ENCODE measurements around the gene PALM2AKAP2. TPM values are rescaled to one million over a fixed set of nuclear protein-coding genes. Genes with fewer than 3 reads are reported as not detected.

Gene PALM2AKAP2
- polyA plus RNA-seq, 2 of the 4 experiments (the other 2 are of a cell fraction): 0.06 TPM; not detected in 1

DNA sequence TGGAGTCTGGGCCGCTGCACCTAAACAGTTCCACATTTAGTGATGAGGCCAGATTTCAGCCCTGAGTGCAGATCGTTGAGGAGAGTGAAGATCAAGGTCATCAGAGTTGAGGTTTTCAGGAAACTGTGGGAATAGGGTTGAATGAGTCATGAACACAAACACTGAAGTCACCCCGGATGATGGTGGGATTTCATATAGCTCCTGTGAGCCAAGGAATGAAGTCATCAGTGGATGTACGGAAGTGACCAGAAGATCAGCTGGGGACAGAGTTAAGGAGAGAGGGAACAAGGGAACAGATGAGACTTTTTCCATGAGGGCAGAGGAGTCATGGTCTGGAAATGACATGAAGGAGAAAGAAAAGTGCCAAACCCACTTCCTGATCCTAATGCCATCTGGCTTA, 36.5 kb downstream of the PALM2AKAP2 start:
- peak; percentile 75 to 78 for ATAC-seq
- DNase-seq (ENCODE audit: low read depth in 1 of 2, low spot score in 1 of 2): peak; percentile 51 to 71
- CTCF ChIA-PET: interaction anchor here (0.8 to 4.3 kb wide), 10 partner anchors 10 to 242 kb away, joined by 3 to 38 read pairs (median 8); partner anchors contain the start of gene PALM2AKAP2
- H3K9me3 ChIP-seq: no peaks in the 10 kb centered on the region
- FAIRE-seq: no peak
- peak overlapping the region in 1 of 2 experiments; percentile 45; a peak in 2 of 6 replicates for H3K27ac ChIP-seq
- TF ChIP-seq, protein P1, sequence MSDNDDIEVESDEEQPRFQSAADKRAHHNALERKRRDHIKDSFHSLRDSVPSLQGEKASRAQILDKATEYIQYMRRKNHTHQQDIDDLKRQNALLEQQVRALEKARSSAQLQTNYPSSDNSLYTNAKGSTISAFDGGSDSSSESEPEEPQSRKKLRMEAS (IDR thresholded peaks at IDR 0.05): no peak
- TF ChIP-seq FOSL2 (IDR thresholded peaks at IDR 0.05) (peak; percentile 58; the same call in 1 of the 2 replicates), FOSL2 (CRISPR knock-in tag; IDR thresholded peaks at IDR 0.05) (peak; percentile 74), HDAC2 (IDR thresholded peaks at IDR 0.05) (no peak), POLR2A (IDR thresholded peaks at IDR 0.05; ENCODE audit: low read length) (no peak), JUNB (IDR thresholded peaks at IDR 0.05) (peak; percentile 70), PHF8 (IDR thresholded peaks at IDR 0.05; ENCODE audit: borderline replicate concordance, low read depth) (no peak), EHF (CRISPR knock-in tag; IDR thresholded peaks at IDR 0.05) (no peak), NR3C1 (IDR thresholded peaks at IDR 0.05) (no peak), ESRRA (IDR thresholded peaks at IDR 0.05; ENCODE audit: borderline replicate concordance, low read length) (peak; percentile 45; the same call in 1 of the 2 replicates)
- TF ChIP-seq, protein P2, sequence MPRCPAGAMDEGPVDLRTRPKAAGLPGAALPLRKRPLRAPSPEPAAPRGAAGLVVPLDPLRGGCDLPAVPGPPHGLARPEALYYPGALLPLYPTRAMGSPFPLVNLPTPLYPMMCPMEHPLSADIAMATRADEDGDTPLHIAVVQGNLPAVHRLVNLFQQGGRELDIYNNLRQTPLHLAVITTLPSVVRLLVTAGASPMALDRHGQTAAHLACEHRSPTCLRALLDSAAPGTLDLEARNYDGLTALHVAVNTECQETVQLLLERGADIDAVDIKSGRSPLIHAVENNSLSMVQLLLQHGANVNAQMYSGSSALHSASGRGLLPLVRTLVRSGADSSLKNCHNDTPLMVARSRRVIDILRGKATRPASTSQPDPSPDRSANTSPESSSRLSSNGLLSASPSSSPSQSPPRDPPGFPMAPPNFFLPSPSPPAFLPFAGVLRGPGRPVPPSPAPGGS (IDR thresholded peaks at IDR 0.05): no peak
- TF ChIP-seq, protein P3, sequence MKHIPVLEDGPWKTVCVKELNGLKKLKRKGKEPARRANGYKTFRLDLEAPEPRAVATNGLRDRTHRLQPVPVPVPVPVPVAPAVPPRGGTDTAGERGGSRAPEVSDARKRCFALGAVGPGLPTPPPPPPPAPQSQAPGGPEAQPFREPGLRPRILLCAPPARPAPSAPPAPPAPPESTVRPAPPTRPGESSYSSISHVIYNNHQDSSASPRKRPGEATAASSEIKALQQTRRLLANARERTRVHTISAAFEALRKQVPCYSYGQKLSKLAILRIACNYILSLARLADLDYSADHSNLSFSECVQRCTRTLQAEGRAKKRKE (CRISPR knock-in tag; IDR thresholded peaks at IDR 0.05; ENCODE audit: low read depth): no peak
- 8% methylated on average over 4 of the region's 4 CpGs for WGBS (ENCODE audit: missing lambda C conversion rate)
- no peak overlapping the region for H3K4me3 ChIP-seq
- H3K4me1 ChIP-seq: peaks cover 25% of the 10 kb centered on the region; the same call in 2 of the 3 replicates
- POLR2A ChIA-PET: no interaction called here
- peak overlapping the region; percentile 43 for H3K4me2 ChIP-seq

DNA sequence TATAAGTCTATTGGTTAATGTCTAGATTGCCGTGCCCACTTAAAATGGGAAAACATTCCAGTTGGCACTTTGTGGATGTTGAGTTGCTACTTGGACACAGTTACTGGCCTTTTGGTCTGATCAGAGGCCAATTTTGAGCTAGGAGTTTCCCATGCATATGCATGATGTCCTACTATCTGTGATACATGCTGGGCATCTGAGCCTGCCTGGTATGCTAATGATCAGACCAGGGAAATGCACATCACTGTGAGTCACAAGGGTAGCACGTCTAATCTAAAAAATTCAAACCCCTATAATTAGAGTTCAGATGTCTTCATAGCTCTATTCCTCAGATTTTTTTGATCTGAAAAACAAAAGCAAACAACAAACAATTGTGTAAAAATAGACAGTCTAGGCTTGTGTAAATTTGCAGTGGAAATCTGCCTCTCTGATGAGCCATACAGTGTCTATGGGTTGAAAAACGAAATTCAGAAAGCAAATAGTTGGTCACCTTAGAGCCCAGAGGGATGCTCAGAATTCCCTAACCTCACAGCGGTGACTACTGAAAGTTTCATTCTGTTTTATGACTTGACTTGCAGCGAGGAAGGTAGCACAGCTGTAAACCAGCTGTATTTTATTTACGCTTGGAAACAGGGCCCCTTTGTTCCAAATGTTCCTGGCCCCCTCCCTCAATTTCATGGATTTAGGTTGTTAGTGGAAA, 37.3 kb downstream of the PALM2AKAP2 start:
- 53% methylated on average over 6 of the region's 6 CpGs for WGBS (ENCODE audit: missing lambda C conversion rate)
- no peak overlapping the region for H3K4me3 ChIP-seq
- no peak for DNase-seq (ENCODE audit: low read depth in 1 of 2, low spot score in 1 of 2)
- no peaks in the 10 kb centered on the region for H3K9me3 ChIP-seq
- POLR2A ChIA-PET: interaction anchor here (0.9 kb wide), 1 partner anchor 243 kb away, joined by 3 read pairs; no protein-coding TSS in a partner anchor
- CTCF ChIA-PET: interaction anchor here (0.6 to 4.3 kb wide), 25 partner anchors 10 to 342 kb away, joined by 3 to 38 read pairs (median 4); partner anchors contain the start of gene PALM2AKAP2
- H3K4me1 ChIP-seq: peaks cover 25% of the 10 kb centered on the region; the same call in 2 of the 3 replicates
- no peak for FAIRE-seq
- H3K4me2 ChIP-seq: peak overlapping the region; percentile 43; the same call in 2 of the 3 replicates
- no peak overlapping the region; a peak in 1 of 6 replicates for H3K27ac ChIP-seq
- TF ChIP-seq CHD4 (IDR thresholded peaks at IDR 0.05; ENCODE audit: borderline replicate concordance): no peak
- TF ChIP-seq EP300 (IDR thresholded peaks at IDR 0.05): no peak
- no peak for TF ChIP-seq CEBPB (IDR thresholded peaks at IDR 0.05)
- no peak for TF ChIP-seq RNF2 (IDR thresholded peaks at IDR 0.05; ENCODE audit: borderline replicate concordance, low read depth)
- no peak for TF ChIP-seq JUNB (IDR thresholded peaks at IDR 0.05)
- TF ChIP-seq, protein P2 (IDR thresholded peaks at IDR 0.05): no peak
- TF ChIP-seq ZFP36 (IDR thresholded peaks at IDR 0.05; ENCODE audit: borderline replicate concordance, partially characterized antibody): no peak
- no peak for TF ChIP-seq FOSL2 (IDR thresholded peaks at IDR 0.05)
- TF ChIP-seq FOSL2 (CRISPR knock-in tag; IDR thresholded peaks at IDR 0.05): no peak
- TF ChIP-seq KDM5A (IDR thresholded peaks at IDR 0.05): no peak
- TF ChIP-seq EHF (CRISPR knock-in tag; IDR thresholded peaks at IDR 0.05): no peak
- TF ChIP-seq GATA3 (IDR thresholded peaks at IDR 0.05; ENCODE audit: borderline replicate concordance): no peak
- no peak for TF ChIP-seq POLR2A (IDR thresholded peaks at IDR 0.05; ENCODE audit: low read length)
- no peak for TF ChIP-seq ESRRA (IDR thresholded peaks at IDR 0.05; ENCODE audit: borderline replicate concordance, low read length)
- TF ChIP-seq, protein P4, sequence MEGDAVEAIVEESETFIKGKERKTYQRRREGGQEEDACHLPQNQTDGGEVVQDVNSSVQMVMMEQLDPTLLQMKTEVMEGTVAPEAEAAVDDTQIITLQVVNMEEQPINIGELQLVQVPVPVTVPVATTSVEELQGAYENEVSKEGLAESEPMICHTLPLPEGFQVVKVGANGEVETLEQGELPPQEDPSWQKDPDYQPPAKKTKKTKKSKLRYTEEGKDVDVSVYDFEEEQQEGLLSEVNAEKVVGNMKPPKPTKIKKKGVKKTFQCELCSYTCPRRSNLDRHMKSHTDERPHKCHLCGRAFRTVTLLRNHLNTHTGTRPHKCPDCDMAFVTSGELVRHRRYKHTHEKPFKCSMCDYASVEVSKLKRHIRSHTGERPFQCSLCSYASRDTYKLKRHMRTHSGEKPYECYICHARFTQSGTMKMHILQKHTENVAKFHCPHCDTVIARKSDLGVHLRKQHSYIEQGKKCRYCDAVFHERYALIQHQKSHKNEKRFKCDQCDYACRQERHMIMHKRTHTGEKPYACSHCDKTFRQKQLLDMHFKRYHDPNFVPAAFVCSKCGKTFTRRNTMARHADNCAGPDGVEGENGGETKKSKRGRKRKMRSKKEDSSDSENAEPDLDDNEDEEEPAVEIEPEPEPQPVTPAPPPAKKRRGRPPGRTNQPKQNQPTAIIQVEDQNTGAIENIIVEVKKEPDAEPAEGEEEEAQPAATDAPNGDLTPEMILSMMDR (IDR thresholded peaks at IDR 0.05): no peak
- TF ChIP-seq, protein P5, sequence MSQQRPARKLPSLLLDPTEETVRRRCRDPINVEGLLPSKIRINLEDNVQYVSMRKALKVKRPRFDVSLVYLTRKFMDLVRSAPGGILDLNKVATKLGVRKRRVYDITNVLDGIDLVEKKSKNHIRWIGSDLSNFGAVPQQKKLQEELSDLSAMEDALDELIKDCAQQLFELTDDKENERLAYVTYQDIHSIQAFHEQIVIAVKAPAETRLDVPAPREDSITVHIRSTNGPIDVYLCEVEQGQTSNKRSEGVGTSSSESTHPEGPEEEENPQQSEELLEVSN (IDR thresholded peaks at IDR 0.05; ENCODE audit: borderline replicate concordance, low read depth): no peak
- no peak for TF ChIP-seq TP53 (CRISPR knock-in tag; IDR thresholded peaks at IDR 0.05)
- TF ChIP-seq HEYL (CRISPR knock-in tag; IDR thresholded peaks at IDR 0.05): no peak
- TF ChIP-seq RFX5 (IDR thresholded peaks at IDR 0.05): no peak
- TF ChIP-seq, protein P6, sequence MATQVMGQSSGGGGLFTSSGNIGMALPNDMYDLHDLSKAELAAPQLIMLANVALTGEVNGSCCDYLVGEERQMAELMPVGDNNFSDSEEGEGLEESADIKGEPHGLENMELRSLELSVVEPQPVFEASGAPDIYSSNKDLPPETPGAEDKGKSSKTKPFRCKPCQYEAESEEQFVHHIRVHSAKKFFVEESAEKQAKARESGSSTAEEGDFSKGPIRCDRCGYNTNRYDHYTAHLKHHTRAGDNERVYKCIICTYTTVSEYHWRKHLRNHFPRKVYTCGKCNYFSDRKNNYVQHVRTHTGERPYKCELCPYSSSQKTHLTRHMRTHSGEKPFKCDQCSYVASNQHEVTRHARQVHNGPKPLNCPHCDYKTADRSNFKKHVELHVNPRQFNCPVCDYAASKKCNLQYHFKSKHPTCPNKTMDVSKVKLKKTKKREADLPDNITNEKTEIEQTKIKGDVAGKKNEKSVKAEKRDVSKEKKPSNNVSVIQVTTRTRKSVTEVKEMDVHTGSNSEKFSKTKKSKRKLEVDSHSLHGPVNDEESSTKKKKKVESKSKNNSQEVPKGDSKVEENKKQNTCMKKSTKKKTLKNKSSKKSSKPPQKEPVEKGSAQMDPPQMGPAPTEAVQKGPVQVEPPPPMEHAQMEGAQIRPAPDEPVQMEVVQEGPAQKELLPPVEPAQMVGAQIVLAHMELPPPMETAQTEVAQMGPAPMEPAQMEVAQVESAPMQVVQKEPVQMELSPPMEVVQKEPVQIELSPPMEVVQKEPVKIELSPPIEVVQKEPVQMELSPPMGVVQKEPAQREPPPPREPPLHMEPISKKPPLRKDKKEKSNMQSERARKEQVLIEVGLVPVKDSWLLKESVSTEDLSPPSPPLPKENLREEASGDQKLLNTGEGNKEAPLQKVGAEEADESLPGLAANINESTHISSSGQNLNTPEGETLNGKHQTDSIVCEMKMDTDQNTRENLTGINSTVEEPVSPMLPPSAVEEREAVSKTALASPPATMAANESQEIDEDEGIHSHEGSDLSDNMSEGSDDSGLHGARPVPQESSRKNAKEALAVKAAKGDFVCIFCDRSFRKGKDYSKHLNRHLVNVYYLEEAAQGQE (IDR thresholded peaks at IDR 0.05): no peak
- TF ChIP-seq HOXB5 (CRISPR knock-in tag; IDR thresholded peaks at IDR 0.05): no peak
- ATAC-seq: peak in 1 of 2 experiments; percentile 18; a peak in 1 of 6 replicates
